GM21390 (cell line): ENCODE measurements around the gene TFDP3.

Source experiments
- ATAC-seq: cut with Tn5 transposase; IDR thresholded peaks from one replicate; pipeline ENCODE4 v1.9.1; 2021; ENCODE audit not compliant: unreplicated experiment

TFDP3 gene, protein sequence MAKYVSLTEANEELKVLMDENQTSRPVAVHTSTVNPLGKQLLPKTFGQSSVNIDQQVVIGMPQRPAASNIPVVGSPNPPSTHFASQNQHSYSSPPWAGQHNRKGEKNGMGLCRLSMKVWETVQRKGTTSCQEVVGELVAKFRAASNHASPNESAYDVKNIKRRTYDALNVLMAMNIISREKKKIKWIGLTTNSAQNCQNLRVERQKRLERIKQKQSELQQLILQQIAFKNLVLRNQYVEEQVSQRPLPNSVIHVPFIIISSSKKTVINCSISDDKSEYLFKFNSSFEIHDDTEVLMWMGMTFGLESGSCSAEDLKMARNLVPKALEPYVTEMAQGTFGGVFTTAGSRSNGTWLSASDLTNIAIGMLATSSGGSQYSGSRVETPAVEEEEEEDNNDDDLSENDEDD

DNA sequence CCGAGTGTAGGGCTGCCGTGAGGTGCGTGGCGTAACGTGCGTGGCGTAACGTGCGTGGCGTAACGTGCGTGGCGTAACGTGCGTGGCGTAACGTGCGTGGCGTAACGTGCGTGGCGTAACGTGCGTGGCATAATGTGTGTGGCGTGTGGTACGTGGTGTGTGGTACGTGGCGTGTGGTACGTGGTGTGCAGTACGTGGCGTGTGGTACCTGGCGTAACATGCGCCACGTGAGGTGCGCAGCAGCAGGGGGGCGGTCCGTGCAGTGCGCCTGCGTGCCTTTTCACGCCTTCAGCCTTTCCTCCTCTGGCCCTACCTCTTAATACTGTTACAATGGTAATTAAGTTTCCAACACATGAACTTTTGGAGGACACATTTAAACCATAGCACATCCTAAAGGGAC lies at the start of gene TFDP3:
Gene TFDP3, minus strand, starts transcription at position 26 of the 400 bp plus-strand sequence. CDS start 95 bp downstream, outside the sequence.
- no peak for ATAC-seq

DNA sequence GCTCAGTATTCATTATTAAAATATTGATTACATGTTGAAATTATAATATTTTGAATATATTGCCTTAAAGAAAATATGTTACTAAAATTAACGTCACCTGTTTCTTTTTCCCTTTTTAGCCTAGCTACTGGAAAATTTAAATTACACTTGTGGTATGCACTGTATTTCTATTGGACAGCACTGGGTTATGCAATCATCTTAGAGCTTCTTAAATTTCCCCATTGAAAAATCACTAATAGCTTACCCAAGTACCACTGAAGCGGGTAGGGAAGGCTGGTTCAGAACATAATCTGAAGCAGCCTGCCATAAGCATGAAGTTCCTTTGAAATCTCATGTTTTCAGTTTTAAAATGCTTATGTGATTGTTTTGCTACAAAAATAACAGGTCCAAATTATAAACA lies 49.5 kb upstream of the TFDP3 start:
- no peak for ATAC-seq

DNA sequence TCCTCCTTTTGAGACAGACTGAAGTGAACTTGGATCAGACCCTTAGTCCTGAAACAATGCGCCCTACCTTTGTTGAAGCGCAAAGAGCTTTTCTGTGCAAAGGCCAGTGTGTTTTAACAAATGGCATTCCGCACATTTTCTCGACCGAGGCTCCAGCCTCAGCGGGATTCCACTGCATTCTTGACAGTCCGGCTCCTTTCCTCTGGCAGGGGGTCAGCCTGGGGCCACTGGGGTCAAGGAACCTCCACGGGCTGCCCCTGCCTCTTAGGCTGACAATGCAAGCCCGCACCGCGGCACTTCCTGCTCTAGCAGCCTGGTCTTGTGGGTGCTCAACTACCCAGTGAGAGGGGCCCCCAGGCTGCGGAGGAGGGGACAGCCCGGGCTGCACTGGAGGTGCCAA lies 47.2 kb upstream of the TFDP3 start:
- no peak for ATAC-seq

DNA sequence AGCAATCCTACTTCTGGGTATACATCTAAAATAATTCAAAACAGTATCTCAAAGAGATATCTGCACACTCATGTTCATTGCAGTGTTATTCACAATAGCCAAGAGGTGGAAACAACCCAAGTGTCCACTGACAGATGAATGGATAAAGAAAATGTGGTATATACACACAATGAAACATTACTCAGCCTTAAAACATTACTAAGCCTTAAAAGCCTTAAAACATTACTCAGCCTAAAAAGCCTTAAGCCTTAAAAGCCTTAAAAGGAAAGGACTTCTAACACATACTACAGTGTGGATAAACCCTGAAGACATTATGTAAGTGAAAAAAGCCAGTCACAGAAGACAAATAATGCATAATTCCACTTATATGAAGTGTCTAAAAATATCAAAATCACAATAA lies 40.3 kb upstream of the TFDP3 start:
- no peak for ATAC-seq

DNA sequence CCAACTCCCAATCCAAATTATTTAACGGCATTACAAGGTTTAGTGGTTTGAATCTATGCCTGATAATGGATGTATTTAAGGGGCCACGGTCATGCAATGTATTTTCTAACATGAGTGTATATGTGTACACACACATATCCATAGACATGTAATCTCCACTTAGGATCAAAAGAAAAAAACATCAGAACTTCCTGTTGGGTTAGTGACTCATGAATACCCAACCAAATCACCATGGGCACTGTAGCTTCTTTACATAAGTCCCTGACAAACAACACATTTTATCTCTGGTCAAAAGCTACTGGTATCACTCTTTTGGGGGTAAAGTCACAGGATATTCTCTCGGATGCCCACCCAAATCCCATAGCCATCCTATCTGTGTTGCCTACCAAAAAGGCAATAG lies 36.5 kb upstream of the TFDP3 start:
- ATAC-seq: no peak

DNA sequence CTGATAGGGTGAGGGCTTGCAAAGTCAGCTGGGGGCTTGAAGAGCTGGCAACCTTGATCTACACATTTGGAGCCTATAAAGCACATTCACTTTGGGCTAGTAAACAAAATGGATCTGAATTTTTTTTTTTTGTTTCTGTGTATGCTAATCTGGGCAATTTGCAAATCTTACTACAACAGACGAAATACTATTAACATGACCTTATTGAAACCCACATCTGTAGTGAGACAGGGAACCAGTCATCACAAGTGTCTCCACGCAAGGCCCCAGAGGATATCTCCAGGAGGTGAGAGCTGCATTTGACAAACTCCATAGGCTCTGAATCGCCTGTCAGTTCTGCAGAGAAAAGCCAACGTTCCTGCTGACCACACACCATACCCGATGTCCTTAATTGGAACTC lies 33.0 kb upstream of the TFDP3 start:
- no peak for ATAC-seq

DNA sequence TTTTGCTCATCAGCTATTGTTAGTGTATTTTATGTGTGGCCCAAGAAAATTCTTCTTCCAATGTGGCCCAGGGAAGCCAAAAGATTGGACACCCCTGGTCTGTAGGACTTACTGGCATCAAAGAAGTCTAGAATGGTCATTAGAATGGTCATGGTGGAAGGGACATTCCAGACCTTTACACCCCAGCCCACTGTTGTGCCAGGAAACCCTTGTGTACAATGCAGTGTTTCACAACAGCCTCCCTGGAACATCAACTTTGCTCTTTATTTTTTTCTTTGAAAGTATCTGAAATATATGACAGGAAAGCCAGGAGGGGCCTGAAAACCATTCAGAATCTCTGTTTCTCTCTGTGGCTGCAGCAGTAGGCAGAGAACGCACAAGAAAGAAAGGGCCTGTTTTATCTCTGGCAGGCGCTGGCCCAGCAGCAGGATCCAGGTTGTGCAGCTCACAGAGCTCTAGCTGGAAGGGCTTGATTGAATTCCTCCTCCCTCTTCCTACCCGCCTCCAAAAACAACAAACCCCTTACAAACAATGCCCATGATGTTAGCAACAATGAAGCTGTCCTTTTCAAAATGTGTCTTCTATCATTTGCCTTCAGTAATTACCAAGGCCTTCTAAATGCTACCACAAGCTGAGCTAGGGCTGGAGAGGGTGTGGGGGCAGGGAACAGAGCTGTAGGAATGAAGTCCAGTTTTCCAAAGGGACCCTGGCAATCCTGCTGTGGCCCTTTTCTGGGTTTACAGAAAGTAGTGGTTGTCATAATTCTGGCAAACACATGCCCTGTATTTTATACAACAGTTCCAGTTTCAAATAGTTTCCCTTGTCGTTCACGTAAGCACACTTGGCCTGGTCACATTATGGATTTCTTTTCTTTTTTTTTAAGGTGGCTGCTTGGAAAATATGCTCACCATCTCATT lies 32.3 kb upstream of the TFDP3 start:
- ATAC-seq: no peak

DNA sequence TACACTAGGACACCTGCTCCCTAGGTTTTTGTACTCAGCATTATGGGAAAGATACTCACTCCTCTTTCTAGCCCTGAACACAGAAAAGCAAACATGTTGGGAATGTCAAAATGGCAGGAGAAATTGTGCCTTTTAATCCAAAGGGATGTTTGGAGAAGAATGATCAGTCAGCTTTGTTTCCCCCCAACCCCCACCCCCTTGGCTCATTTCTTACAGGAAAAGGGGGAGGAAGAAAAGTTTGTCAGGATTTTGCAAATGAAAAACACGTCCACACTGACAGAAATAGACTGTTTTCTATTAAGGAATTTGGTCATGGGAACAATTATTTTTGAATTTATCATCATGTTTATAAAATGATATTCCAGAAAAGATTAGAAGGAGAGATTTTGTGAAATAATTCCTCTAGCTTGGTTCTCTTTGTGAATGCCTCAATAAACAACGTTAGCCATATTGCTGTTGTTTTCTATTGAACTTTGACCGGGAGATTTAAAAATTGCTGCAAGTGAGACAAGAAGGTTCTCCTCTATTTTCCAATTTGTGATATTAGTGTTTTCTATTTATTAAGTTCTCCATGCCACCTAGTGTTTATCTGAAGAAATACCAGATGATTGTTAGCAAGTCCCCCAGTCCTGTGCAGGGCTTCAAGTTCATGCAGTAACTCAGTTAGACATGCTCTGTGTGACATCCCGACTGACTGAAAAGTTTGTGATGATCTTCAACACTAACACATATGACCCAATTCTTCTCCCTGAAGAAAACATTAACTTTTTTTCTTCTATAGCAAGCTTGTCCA lies 31.3 kb upstream of the TFDP3 start:
- no peak for ATAC-seq

DNA sequence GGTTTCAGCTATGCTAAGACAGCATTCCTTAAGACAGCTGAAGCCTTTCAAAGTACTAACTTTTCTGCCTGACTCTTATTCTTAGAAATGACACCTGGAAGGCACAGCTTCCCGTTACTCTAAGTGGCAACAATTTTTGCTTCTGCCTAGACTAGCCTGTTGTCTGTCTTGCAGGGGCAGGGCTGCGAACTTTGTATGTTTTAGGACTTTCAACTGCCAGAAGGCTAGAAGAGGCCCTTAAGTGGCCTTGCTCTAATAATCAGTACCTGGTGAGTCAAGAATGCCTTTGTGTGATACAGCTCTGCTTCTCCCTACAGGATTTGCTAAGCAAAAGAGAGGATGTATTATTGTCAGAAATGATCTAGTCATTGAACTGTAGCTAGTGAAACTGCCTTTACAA lies 30.0 kb upstream of the TFDP3 start:
- no peak for ATAC-seq

DNA sequence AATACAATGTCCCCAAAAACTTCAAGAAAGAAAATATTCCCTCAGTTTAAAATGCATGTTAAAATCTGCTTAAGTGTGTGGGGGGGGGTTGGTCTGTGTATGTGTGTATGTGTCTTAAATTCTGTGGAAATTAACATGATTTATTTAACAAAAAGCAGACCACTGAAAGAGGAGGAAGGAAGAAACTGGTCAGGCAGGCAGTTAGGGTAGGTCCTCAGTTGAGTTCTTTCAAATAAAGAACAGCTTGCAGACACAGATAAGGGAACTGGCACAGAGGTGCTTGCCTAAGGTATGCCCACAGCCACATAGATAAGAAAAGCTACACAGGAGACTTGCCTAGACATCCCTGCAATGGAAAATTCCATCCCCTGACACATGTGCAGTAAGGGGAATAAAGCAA lies 28.8 kb upstream of the TFDP3 start:
- ATAC-seq: no peak

DNA sequence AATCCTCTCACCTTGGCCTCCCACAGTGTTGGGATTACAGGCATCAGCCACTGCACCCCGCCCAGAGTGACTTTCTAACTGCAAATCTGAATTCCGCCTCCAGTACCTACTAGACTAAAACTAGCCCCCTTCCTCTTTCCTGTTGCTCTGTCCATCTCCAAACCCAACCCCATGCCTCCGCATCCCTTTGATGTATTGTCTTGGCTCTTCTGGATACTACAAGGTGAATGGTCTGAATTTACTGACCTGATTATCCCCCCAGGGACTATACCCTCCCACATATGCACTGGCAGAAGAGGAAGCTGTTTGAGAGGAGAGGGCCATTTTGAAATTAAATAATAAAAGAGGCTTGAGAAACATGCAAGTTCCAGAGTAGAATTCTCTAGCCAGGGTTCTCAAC lies 17.7 kb upstream of the TFDP3 start:
- no peak for ATAC-seq

DNA sequence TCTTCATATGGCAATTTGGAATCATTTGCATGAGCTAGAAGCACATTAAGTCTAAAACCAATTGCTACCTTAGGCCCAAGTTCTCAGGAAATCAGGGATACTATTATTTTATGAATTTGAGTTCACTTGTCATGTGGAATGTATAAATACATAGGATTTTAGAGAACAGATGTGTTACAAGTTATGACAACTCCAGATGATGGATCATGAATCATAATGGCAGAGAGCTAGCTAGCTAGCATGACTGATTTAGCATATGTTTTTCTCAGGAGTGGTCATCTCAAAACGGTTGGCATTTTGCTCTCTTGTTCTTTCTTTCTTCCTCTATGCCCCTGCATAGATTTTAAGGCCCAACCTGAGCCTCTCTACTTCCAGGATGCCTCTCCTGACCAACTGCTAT lies 14.2 kb upstream of the TFDP3 start:
- no peak for ATAC-seq

DNA sequence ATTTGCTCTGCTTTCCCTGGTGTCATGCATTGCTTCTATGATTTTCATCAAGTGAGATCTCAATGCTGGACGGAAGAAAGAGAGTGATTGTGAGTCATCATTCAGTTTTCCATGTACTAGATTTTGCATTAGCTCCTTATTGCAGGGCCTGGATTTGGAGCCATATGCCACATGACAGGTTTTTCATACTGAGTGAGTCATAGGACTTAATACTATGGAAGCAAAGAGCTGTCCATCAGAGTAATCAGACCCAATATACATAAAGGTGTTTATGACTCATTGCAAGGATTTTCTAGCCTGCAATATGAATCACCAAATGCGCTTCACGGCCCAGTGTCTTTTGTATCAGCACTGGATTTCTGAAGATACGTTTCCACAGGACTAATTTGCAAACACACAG lies 11.2 kb upstream of the TFDP3 start:
- no peak for ATAC-seq

DNA sequence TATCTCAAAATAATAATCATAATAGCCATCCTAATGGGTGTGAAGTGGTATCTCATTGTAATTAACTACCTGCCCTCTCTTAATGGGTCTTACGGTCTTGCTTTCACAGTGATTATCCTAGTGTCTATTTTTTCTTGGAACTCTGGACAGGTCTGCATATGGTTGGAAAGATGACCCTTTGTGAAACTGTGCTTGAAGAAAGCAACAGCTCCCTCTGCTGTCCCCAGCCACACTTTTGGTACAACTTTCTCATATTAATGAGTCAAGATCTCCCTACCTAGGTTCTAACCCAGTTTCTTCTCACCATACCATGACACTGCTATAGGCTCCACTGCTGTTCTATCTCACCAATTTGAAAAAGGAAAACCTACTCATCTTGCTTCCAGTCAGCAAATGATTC lies 2.4 kb downstream of the TFDP3 start:
- no peak for ATAC-seq

DNA sequence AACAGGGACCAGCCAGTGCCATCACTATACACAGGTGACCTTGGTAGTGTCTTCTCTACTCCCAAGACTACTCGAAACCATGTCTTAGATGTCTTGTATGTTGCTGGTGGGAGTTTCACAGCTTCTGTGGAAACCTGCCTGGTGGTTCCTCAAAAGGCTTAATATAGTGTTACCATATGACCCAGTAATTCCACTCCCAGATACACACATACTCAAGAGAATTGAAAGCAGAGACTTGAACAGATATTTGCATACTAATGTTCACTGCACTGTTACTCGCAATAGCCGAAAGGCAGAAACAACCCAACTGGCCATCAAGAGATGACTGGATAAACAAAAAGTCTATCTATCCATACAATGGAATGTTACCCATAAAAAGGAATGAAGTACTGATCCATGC lies 3.1 kb downstream of the TFDP3 start:
- no peak for ATAC-seq

DNA sequence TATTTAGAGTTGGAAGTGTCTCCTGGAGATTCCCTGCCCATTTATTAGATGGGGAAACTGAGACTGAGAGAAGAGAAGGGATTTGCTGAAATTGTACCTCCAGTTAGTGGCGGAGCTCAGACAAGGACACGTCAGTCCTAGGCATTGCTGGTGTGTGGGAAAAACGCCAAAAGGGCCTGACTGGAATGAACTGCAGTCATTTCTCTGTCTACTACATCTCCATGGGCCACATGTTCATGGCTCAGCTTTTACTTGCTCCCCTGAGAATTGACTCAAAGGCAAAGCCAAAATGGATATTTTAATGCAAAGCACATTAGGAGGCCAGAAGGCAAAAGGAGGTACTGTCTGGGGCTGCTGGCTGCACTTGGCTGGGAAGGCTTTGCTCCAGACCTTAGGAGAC lies 3.9 kb downstream of the TFDP3 start:
- no peak for ATAC-seq

DNA sequence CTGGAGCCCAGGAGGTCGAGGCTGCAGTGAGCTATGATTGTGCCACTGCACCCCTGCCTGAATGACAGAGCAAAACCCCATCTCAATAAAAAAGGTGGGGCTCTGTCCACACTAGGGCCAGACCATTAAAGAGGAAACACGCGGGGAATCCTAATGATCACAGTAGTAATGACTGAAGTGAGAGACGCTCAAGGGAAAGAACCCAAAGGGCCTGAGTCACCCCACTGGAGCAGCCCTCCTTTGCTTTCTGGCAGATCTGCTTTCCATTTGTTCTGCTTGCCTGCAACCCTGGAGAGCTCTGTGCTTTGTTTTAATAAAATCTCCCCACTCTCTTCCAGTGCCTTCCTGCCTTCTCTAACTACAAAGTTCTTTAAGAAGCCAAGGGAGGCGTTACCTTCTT lies 5.0 kb downstream of the TFDP3 start:
- no peak for ATAC-seq

DNA sequence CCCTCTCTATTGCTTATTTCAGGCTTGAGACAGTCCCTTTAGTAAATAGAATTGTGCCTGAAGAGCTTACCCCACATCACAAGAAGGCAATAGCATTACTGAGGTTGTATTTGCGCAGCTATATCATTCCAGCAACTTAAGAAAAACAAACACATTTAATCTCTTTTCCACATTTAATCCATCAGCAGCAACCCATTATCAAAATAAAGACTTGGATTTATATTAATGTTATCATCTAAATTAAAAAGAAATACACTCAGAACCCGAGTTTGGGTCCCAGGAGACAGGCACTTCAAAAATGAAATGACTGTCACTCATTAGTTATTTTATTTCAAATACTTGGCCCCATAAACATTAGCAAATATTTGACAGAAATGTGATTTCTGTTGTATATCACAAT lies 10.4 kb downstream of the TFDP3 start:
- ATAC-seq: no peak

DNA sequence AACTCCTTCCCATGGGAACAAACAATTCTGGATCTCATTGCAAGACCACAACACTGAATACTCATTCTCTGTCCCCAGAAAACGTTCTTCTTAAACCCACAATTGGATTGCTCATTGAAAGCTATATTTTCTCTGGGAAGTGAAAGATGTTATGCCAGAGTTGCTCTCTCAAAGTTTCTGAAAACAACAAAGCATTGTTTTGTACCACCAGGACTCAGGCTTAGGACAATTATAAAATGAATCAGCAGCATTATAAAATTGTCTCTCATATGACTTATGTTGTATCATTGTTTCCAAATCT lies 26.5 kb downstream of the TFDP3 start:
- no peak for ATAC-seq

DNA sequence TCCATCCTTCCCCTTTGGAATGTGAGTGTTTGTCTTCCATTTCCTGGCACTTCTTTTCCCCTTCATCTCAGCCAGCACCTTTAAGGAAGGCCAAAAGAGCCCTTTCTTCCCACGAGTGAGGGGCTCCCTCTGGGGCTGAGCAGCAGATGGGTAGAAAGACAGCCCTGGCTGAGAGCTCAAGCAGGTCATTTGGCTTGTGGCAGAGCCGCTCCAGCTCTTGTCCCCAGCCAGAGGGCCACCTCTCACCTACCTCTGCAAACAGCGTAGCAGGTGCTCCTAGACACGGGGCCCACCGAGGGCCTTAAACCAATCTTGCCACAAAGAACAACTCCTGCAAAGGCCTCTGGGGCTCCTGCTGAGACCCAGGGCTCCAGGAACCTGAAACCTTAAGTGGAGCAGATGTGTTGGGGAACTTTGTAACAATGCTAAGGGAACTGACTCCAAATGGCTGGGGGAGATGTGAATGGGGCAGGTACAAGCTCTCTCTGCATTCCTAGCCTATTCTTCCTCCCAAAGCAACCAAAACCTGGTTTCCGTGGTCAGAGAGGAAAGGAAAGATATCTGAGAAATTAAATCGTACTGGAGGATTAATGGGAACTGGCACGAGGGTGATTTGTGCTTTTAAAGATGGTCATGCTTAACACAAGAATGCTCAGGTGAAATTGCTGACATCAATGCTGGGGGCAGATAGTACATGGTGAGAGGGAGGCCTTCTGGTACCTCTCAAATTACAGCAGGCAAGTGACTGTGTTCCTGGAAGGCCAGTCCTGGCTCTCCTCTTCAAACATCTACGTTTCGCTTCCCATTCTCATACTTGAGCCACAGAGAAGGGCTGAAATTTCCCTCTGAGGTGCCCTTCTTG lies 27.0 kb downstream of the TFDP3 start:
- ATAC-seq: no peak

DNA sequence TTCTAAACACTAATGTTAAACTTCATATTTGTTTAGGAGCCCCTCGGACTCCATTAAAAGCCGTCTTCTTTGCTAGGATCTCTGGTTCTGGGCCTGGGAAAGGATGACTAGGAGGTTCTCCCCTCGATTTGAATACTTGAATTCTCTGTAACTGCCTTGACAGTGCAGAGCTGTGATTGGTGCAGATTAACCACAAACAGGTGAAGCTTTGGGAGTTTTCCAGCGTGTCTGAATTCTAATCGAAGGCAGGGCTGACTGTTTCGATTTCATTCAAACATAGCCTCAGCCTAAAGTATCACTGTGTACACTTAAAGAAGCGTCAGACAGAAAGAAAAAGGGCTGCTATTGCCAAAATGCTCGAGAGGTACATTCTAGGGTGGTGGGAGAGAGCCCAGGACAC lies 29.0 kb downstream of the TFDP3 start:
- no peak for ATAC-seq
